SK-N-SH (cell line): ENCODE data around the gene MYH6. TPM values are rescaled to one million over a fixed set of nuclear protein-coding genes. Genes with fewer than 3 reads are reported as not detected.
"Not testable (repeated sequence)": the region's sequence is repeated elsewhere in the genome, so short reads cannot be mapped to it uniquely, and the experiment has no call there.

Experiments
- CTCF ChIA-PET: fragments of 300-600, 350-600 bp; formaldehyde crosslinking; extraction: SDS; loops from one replicate; lab custom pipeline; 2021; lab: Yijun Ruan, JAX
- POLR2A ChIA-PET: fragments of 350-600 bp; sonication (Branson Sonifier 250); formaldehyde crosslinking; extraction: SDS; loops from one replicate; lab custom pipeline; 2020; ENCODE audit warnings: antibody characterized with exemption, inconsistent platforms; lab: Yijun Ruan, JAX
- DNase-seq: peaks from one replicate; pipeline ENCODE4 v3.0.0; 2012
- H2AFZ ChIP-seq: fragments of 200-600 bp; sonication (generic); 2 replicates; pipeline ENCODE4 v1.8.1; 2016; ENCODE audit warnings: antibody characterized with exemption, mild to moderate bottlenecking, low read depth
- H3F3A ChIP-seq: fragments of 200-600 bp; sonication (generic); replicated peaks from 2 replicates; pipeline ENCODE3; 2016; ENCODE audit warnings: antibody characterized with exemption, mild to moderate bottlenecking; ENCODE audit not compliant: insufficient read depth
- H3K27ac ChIP-seq, 2 experiments: fragments of 200-500 bp in 1 of 2; fragments of 200-600 bp in 1 of 2; sonication (Bioruptor generic) in 1 of 2; sonication (generic), shearing (Covaris generic) in 1 of 2; 2 replicates each; pipeline versions ENCODE4 v1.5.1 to v1.6.1; 2014 to 2016; ENCODE audit warnings: low read depth in 2 of 2, inconsistent platforms in 1 of 2, low read length in 1 of 2, mild to moderate bottlenecking in 1 of 2, mixed read lengths in 1 of 2
- H3K27me3 ChIP-seq: fragments of 200-600 bp; sonication (generic), shearing (Covaris generic); 2 replicates; pipeline ENCODE4 v1.6.1; 2016; ENCODE audit warnings: mixed run types; ENCODE audit not compliant: insufficient read depth
- H3K36me3 ChIP-seq, 2 experiments: fragments of 200-500 bp in 1 of 2; fragments of 200-600 bp in 1 of 2; sonication (Bioruptor generic) in 1 of 2; sonication (generic) in 1 of 2; replicated peaks in 1 of 2; 2 replicates each; pipeline versions ENCODE3 to v1.5.1; 2014 to 2016; ENCODE audit warnings: low read length in 1 of 2, mild to moderate bottlenecking in 1 of 2; ENCODE audit not compliant: insufficient read depth in 2 of 2, control insufficient read depth in 1 of 2
- H3K4me1 ChIP-seq, 2 experiments: fragments of 200-500 bp in 1 of 2; fragments of 200-600 bp in 1 of 2; sonication (Bioruptor generic) in 1 of 2; sonication (generic), shearing (Covaris generic) in 1 of 2; 2 replicates each; pipeline versions ENCODE4 v1.5.1 to v1.6.1; 2014 to 2016; ENCODE audit warnings: low read depth in 1 of 2, low read length in 1 of 2, mixed run types in 1 of 2; ENCODE audit not compliant: insufficient read depth in 2 of 2, control insufficient read depth in 1 of 2
- H3K4me2 ChIP-seq: fragments of 200-600 bp; sonication (generic), shearing (Covaris generic); 2 replicates; pipeline ENCODE4 v1.6.1; 2017; ENCODE audit warnings: mixed run types
- H3K4me3 ChIP-seq, 2 experiments: fragments of 200-500 bp in 1 of 2; fragments of 200-600 bp in 1 of 2; sonication (Bioruptor generic) in 1 of 2; sonication (generic), shearing (Covaris generic) in 1 of 2; 2 replicates each; pipeline versions ENCODE4 v1.5.1 to v1.8.1; 2014 to 2016; ENCODE audit warnings: low read depth in 2 of 2, inconsistent platforms in 1 of 2, low read length in 1 of 2, mild to moderate bottlenecking in 1 of 2, mixed read lengths in 1 of 2, moderate library complexity in 1 of 2
- H3K79me2 ChIP-seq: fragments of 200-600 bp; sonication (generic); 2 replicates; pipeline ENCODE4 v1.8.1; 2017; ENCODE audit warnings: mild to moderate bottlenecking; ENCODE audit not compliant: insufficient read depth
- H3K9ac ChIP-seq: fragments of 200-600 bp; sonication (generic); 2 replicates; pipeline ENCODE4 v1.6.1; 2017; ENCODE audit warnings: mixed run types
- H3K9me2 ChIP-seq: fragments of 200-600 bp; sonication (generic); 2 replicates; pipeline ENCODE4 v1.6.1; 2017; ENCODE audit warnings: mixed run types
- H3K9me3 ChIP-seq: fragments of 200-600 bp; sonication (generic); 2 replicates; pipeline ENCODE4 v1.6.1; 2017; ENCODE audit warnings: mixed run types, mild to moderate bottlenecking, moderate library complexity
- H4K20me1 ChIP-seq: fragments of 200-600 bp; sonication (generic); 2 replicates; pipeline ENCODE4 v1.6.1; 2017; ENCODE audit warnings: mild to moderate bottlenecking, mixed run types; ENCODE audit not compliant: insufficient read depth
- FOXM1 ChIP-seq: IDR thresholded peaks from 2 replicates; pipeline ENCODE4 v1.4.0; 2012; ENCODE audit warnings: low read depth, mild to moderate bottlenecking
- POLR2AphosphoS5 ChIP-seq: IDR thresholded peaks from 2 replicates; pipeline ENCODE4 v1.6.1; 2012; ENCODE audit warnings: low read depth, low read length
- RCOR1 ChIP-seq: fragments of 150-350 bp; IDR thresholded peaks from 2 replicates; pipeline ENCODE4 v1.6.1; 2017; ENCODE audit warnings: antibody characterized with exemption, low read length
- REST ChIP-seq: IDR thresholded peaks from 2 replicates; pipeline ENCODE4 v1.6.1; 2012; ENCODE audit warnings: mild to moderate bottlenecking, low read depth, low read length, moderate library complexity
- SIN3A ChIP-seq: IDR thresholded peaks from 2 replicates; pipeline ENCODE4 v1.6.1; 2012; ENCODE audit warnings: low read depth, mild to moderate bottlenecking, low read length, moderate library complexity, borderline replicate concordance
- TAF1 ChIP-seq: IDR thresholded peaks from 2 replicates; pipeline ENCODE4 v1.6.1; 2012; ENCODE audit warnings: low read depth, mild to moderate bottlenecking, low read length, moderate library complexity, borderline replicate concordance
- TCF12 ChIP-seq: IDR thresholded peaks from 2 replicates; pipeline ENCODE4 v1.4.0; 2012
- USF2 ChIP-seq: fragments of 150-350 bp; IDR thresholded peaks from 2 replicates; pipeline ENCODE4 v1.6.1; 2017; ENCODE audit warnings: antibody characterized with exemption, low read length, low read depth, borderline replicate concordance
- WGBS: methylation state at CpG from one replicate; pipeline ENCODE4 v1.1.6; 2017; ENCODE audit warnings: low lambda C conversion rate; 5-methylcytosine and 5-hydroxymethylcytosine counted together
- polyA plus RNA-seq, 3 experiments: library from polyadenylated mRNA; depleted of rRNA; stranded (reverse); fragments of >200 nt; gene quantifications; 2 replicates each; pipeline ENCODE4 v1.2.3, GENCODE V29; 2012
- TF ChIP-seq, protein P1 (sequence below): IDR thresholded peaks from 2 replicates; pipeline ENCODE4 v1.4.0; 2012; ENCODE audit warnings: low read depth
- TF ChIP-seq, protein P2 (sequence below): IDR thresholded peaks from 2 replicates; pipeline ENCODE4 v1.4.0; 2012; ENCODE audit warnings: low read depth, borderline replicate concordance
- TF ChIP-seq, protein P3 (sequence below): fragments of 200-600 bp; sonication (generic); IDR thresholded peaks from 2 replicates; pipeline ENCODE4 v1.6.1; 2017; ENCODE audit warnings: antibody characterized with exemption, mild to moderate bottlenecking, moderate library complexity
- TF ChIP-seq, protein P4 (sequence below): fragments of 150-350 bp; IDR thresholded peaks from 2 replicates; pipeline ENCODE4 v1.6.1; 2016; ENCODE audit warnings: mild to moderate bottlenecking, low read depth, low read length

Gene MYH6
- polyA plus RNA-seq, 1 of the 3 experiments (the other 2 are of a cell fraction), result not detected

- Histone ChIP-seq H3K27ac (no peak overlapping the region), H2AFZ (no peak overlapping the region), H3K4me2 (no peak overlapping the region), H3K9ac (no peak overlapping the region), H3K9me3 (no peaks in the 10 kb centered on the region), H3K79me2 (no peaks in the 10 kb centered on the region), H3K4me3 (no peak overlapping the region), H3K9me2 (no peaks in the 10 kb centered on the region), H3K27me3 (peaks cover 16% of the 10 kb centered on the region), H3K36me3 (no peaks in the 10 kb centered on the region), H3F3A (no peaks in the 10 kb centered on the region), H4K20me1 (no peaks in the 10 kb centered on the region), H3K4me1 (no peaks in the 10 kb centered on the region)
- CTCF ChIA-PET, result no interaction called here
- POLR2A ChIA-PET, result no interaction called here
- DNase-seq, result no peak
- TF ChIP-seq TCF12, result no peak
- TF ChIP-seq, protein P1, sequence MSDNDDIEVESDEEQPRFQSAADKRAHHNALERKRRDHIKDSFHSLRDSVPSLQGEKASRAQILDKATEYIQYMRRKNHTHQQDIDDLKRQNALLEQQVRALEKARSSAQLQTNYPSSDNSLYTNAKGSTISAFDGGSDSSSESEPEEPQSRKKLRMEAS, result no peak
- TF ChIP-seq, protein P2, sequence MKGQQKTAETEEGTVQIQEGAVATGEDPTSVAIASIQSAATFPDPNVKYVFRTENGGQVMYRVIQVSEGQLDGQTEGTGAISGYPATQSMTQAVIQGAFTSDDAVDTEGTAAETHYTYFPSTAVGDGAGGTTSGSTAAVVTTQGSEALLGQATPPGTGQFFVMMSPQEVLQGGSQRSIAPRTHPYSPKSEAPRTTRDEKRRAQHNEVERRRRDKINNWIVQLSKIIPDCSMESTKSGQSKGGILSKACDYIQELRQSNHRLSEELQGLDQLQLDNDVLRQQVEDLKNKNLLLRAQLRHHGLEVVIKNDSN, result no peak
- TF ChIP-seq POLR2AphosphoS5, result no peak
- TF ChIP-seq TAF1, result no peak
These were observed 13.5 kb upstream of the MYH6 start for GRCh38 chr14:23421594-23421993.

DNA sequence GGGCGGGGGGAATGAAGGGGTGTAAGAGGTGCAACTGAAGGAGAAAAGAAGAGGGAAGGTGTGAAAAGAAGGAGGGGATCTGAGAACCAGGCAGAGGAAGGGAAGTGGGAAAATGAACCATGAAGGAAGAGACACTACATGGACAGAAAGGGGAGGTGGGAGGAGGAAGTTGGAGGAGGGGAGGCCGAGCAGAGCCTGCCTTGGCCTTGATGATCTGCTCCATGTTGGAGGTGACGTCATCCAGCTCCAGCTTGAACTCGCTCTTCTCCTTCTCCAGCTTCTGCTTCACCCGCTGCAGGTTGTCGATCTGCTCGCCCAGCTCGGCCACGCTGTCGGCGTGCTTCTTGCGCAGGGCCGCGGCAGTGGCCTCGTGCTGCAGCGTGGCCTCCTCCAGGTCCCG lies 11.6 kb upstream of the MYH6 start:
- DNase-seq, POLR2A ChIA-PET, H3K79me2 ChIP-seq, H3K36me3 ChIP-seq, H4K20me1 ChIP-seq, H2AFZ ChIP-seq, H3F3A ChIP-seq, H3K4me2 ChIP-seq, H3K9me3 ChIP-seq, H3K4me3 ChIP-seq, H3K27ac ChIP-seq, H3K9ac ChIP-seq, H3K9me2 ChIP-seq, H3K4me1 ChIP-seq: not testable (repeated sequence)
- CTCF ChIA-PET, result interaction anchor here (1.5 kb wide), 1 partner anchor 39 kb away, joined by 3 read pairs; no protein-coding TSS in a partner anchor
- WGBS, result 19% methylated on average over 3 of the region's 17 CpGs
- peaks cover 10% of the 10 kb centered on the region for H3K27me3 ChIP-seq

DNA sequence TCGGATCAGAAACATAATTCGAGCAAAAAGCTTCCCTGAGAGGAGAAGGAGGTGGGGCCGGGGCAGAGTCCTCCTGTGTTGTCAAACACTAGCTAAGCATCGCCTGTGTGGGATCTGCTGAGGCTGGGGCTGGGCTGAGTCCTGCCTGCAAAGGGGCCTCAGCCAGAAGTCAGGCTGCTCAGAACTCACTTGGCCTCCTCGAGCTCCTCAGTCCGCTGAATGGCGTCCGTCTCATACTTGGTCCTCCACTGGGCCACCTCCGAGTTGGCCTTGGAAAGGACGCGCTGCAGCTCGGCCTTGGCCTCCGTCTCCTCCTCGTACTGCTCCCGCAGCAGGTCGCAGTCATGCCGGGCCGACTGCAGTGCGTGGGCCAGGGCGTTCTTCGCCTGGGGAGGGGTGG lies 9.9 kb upstream of the MYH6 start:
- Histone ChIP-seq H3K36me3 (no peaks in the 10 kb centered on the region), H3F3A (no peaks in the 10 kb centered on the region), H3K79me2 (no peaks in the 10 kb centered on the region), H3K9me2 (no peaks in the 10 kb centered on the region), H4K20me1 (no peaks in the 10 kb centered on the region), H3K4me2 (no peak overlapping the region), H3K4me1 (no peaks in the 10 kb centered on the region), H3K27ac (no peak overlapping the region), H3K27me3 (peaks cover 10% of the 10 kb centered on the region), H3K9ac (no peak overlapping the region), H3K9me3 (no peaks in the 10 kb centered on the region), H2AFZ (no peak overlapping the region), H3K4me3 (no peak overlapping the region)
- CTCF ChIA-PET, result interaction anchor here (1.0 kb wide), 1 partner anchor 39 kb away, joined by 3 read pairs; no protein-coding TSS in a partner anchor
- WGBS, result 71% methylated on average over 21 of the region's 21 CpGs
- DNase-seq, result no peak
- POLR2A ChIA-PET, result no interaction called here
- TF ChIP-seq, protein P3, sequence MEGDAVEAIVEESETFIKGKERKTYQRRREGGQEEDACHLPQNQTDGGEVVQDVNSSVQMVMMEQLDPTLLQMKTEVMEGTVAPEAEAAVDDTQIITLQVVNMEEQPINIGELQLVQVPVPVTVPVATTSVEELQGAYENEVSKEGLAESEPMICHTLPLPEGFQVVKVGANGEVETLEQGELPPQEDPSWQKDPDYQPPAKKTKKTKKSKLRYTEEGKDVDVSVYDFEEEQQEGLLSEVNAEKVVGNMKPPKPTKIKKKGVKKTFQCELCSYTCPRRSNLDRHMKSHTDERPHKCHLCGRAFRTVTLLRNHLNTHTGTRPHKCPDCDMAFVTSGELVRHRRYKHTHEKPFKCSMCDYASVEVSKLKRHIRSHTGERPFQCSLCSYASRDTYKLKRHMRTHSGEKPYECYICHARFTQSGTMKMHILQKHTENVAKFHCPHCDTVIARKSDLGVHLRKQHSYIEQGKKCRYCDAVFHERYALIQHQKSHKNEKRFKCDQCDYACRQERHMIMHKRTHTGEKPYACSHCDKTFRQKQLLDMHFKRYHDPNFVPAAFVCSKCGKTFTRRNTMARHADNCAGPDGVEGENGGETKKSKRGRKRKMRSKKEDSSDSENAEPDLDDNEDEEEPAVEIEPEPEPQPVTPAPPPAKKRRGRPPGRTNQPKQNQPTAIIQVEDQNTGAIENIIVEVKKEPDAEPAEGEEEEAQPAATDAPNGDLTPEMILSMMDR, result no peak
- TF ChIP-seq, protein P4, sequence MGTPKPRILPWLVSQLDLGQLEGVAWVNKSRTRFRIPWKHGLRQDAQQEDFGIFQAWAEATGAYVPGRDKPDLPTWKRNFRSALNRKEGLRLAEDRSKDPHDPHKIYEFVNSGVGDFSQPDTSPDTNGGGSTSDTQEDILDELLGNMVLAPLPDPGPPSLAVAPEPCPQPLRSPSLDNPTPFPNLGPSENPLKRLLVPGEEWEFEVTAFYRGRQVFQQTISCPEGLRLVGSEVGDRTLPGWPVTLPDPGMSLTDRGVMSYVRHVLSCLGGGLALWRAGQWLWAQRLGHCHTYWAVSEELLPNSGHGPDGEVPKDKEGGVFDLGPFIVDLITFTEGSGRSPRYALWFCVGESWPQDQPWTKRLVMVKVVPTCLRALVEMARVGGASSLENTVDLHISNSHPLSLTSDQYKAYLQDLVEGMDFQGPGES, result no peak
- no peak for TF ChIP-seq FOXM1
- TF ChIP-seq, protein P2, result no peak
- no peak for TF ChIP-seq SIN3A
- no peak for TF ChIP-seq USF2
- TF ChIP-seq REST, result no peak
- no peak for TF ChIP-seq RCOR1
